ENCODE data around the gene TRPM1. TPM values are rescaled to one million over a fixed set of nuclear protein-coding genes. Genes with fewer than 3 reads are reported as not detected.

The TRPM1 gene
- total RNA-seq, 2 experiments from 2014 or later: not detected

GRCh38 chr15:31100738-31101137 lies 787 bp downstream of the TRPM1 start:
- H2AFZ ChIP-seq (ENCODE audit: low read length): no peak overlapping the region
- no TSS peak for BruUV-seq (replicated peaks)
- no peak overlapping the region for H3K4me3 ChIP-seq (ENCODE audit: low read depth, low read length, poor library complexity, severe bottlenecking)
- no peaks in the 10 kb centered on the region for H4K20me1 ChIP-seq (ENCODE audit: insufficient read depth, low read length)
- intact Hi-C loops (cut with micrococcal nuclease; ENCODE audit: unreplicated experiment): no loop called here
- DNase-seq (ENCODE audit: low spot score): no peak
- H3K4me2 ChIP-seq (ENCODE audit: low read length): no peak overlapping the region
- no peaks in the 10 kb centered on the region for H3K36me3 ChIP-seq (ENCODE audit: insufficient read depth, low read length)
- H3K4me1 ChIP-seq (ENCODE audit: insufficient read depth, low read length, poor library complexity, severe bottlenecking): peaks cover 6% of the 10 kb centered on the region
- no peaks in the 10 kb centered on the region for H3K9me2 ChIP-seq (ENCODE audit: insufficient read depth, low read length)
- no peak for TF ChIP-seq CTCF (conservative IDR thresholded peaks at IDR 0.05; ENCODE audit: low read length)
- TF ChIP-seq EZH2phosphoT487 (IDR thresholded peaks at IDR 0.05; ENCODE audit: borderline replicate concordance, low read depth, low read length): no peak
- no peak overlapping the region for H3K27ac ChIP-seq (ENCODE audit: low read depth, low read length, poor library complexity, severe bottlenecking)
- H3K9me3 ChIP-seq (ENCODE audit: low read length): no peaks in the 10 kb centered on the region
- ChIA-PET CTCF (ENCODE audit: unreplicated experiment) (no interaction called here), POLR2A (interaction anchor here (0.7 to 1.0 kb wide), 2 partner anchors 53 to 205 kb away, joined by 3 read pairs; no protein-coding TSS in a partner anchor)
- no peaks in the 10 kb centered on the region for H3K79me2 ChIP-seq (ENCODE audit: insufficient read depth, low read depth, low read length)

GRCh38 chr15:31098953-31099740 lies 2.4 kb downstream of the TRPM1 start:
- no peak for DNase-seq (ENCODE audit: low spot score)
- Histone ChIP-seq H3K4me3 (ENCODE audit: low read depth, low read length, poor library complexity, severe bottlenecking) (no peak overlapping the region), H2AFZ (ENCODE audit: low read length) (no peak overlapping the region), H3K9me2 (ENCODE audit: insufficient read depth, low read length) (no peaks in the 10 kb centered on the region), H3K27ac (ENCODE audit: low read depth, low read length, poor library complexity, severe bottlenecking) (no peak overlapping the region), H4K20me1 (ENCODE audit: insufficient read depth, low read length) (no peaks in the 10 kb centered on the region), H3K4me2 (ENCODE audit: low read length) (no peak overlapping the region), H3K9me3 (ENCODE audit: low read length) (no peaks in the 10 kb centered on the region), H3K79me2 (ENCODE audit: insufficient read depth, low read depth, low read length) (no peaks in the 10 kb centered on the region), H3K36me3 (ENCODE audit: insufficient read depth, low read length) (no peaks in the 10 kb centered on the region), H3K4me1 (ENCODE audit: insufficient read depth, low read length, poor library complexity, severe bottlenecking) (peaks cover 6% of the 10 kb centered on the region)
- CTCF ChIA-PET (ENCODE audit: unreplicated experiment): no interaction called here
- BruUV-seq (replicated peaks): no TSS peak
- TF ChIP-seq EZH2phosphoT487 (IDR thresholded peaks at IDR 0.05; ENCODE audit: borderline replicate concordance, low read depth, low read length) (no peak), CTCF (conservative IDR thresholded peaks at IDR 0.05; ENCODE audit: low read length) (peak; percentile 57)
- intact Hi-C loops (cut with micrococcal nuclease; ENCODE audit: unreplicated experiment): no loop called here
- POLR2A ChIA-PET: no interaction called here

- Histone ChIP-seq H2AFZ (ENCODE audit: low read length) (no peak overlapping the region), H3K4me3 (ENCODE audit: low read depth, low read length, poor library complexity, severe bottlenecking) (no peak overlapping the region), H4K20me1 (ENCODE audit: insufficient read depth, low read length) (no peaks in the 10 kb centered on the region), H3K79me2 (ENCODE audit: insufficient read depth, low read depth, low read length) (no peaks in the 10 kb centered on the region), H3K36me3 (ENCODE audit: insufficient read depth, low read length) (no peaks in the 10 kb centered on the region), H3K4me1 (ENCODE audit: insufficient read depth, low read length, poor library complexity, severe bottlenecking) (peaks cover 6% of the 10 kb centered on the region), H3K27ac (ENCODE audit: low read depth, low read length, poor library complexity, severe bottlenecking) (no peak overlapping the region), H3K4me2 (ENCODE audit: low read length) (no peak overlapping the region), H3K9me2 (ENCODE audit: insufficient read depth, low read length) (no peaks in the 10 kb centered on the region), H3K9me3 (ENCODE audit: low read length) (no peaks in the 10 kb centered on the region)
- ChIA-PET POLR2A (no interaction called here), CTCF (ENCODE audit: unreplicated experiment) (no interaction called here)
- DNase-seq (ENCODE audit: low spot score): no peak
- TF ChIP-seq CTCF (conservative IDR thresholded peaks at IDR 0.05; ENCODE audit: low read length) (no peak), EZH2phosphoT487 (IDR thresholded peaks at IDR 0.05; ENCODE audit: borderline replicate concordance, low read depth, low read length) (no peak)
- no TSS peak for BruUV-seq (replicated peaks)
- intact Hi-C loops (cut with micrococcal nuclease; ENCODE audit: unreplicated experiment): no loop called here
These were observed 3.0 kb downstream of the TRPM1 start for GRCh38 chr15:31098491-31098917.

All from OCI-LY7 (cell line).